Measurements from ENCODE around the gene PHACTR3. TPM values are rescaled to one million over a fixed set of nuclear protein-coding genes. Genes with fewer than 3 reads are reported as not detected.

Gene PHACTR3
- polyA plus RNA-seq, 1 donor, result 8.3 TPM

DNA sequence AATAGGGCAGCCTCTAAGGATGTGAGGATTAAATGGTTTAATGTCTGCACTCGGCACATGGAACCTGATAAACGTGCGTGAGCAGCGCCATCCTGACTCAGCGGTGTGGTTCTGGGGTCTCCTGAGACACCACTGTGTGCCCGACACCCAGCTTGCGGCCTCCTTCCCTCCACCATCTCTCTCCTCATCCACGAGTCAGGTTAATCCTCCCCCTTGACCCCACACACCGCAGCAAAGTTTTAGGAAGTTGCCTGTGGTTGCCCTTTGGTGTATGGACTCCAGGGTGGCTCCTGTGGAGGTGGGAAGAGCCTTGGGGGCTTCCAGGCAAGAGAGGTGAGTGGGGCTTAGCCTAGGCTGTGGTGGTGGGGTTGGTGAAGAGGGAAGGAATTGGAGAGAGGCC is 68.2 kb downstream of the PHACTR3 start:
- H3K9me3 ChIP-seq (ENCODE audit: control insufficient read depth, low read depth, low read length), result no peaks in the 10 kb centered on the region

DNA sequence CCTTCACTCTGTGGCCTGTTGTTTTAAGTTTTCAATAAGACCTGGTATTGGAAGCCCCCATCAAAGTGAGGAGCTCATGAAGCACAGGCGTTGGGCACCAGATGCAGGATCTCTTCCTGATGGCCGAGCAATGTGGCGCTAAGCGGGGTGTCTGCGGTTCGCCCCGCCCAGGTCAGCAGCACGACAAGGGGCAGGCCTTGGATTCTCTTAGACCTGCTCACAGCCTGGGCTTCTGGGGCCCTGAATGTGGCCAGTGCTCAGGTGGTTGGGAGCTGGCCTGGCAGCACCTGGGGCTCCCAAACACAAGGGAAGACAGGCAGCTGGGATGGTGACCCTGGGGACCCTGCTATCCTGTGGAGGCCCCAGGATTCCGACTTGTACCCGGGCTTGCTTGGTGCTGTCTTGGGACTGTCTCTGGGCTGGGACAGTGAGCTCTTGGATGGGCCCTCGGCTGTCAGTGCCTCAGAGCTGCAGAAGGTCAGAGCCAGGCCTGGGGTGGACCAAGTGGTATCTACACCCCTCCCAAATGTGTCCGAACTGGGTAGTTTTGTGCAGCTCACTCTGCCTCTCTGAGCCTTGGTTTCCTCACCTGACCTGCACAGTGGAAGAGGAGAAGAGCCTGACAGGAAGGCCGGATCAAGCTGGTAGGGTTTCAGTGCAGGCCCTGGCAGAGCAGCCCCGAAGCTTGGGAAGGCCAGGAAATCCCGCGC is 69.1 kb downstream of the PHACTR3 start:
- DNase-seq, result no peak
- Histone ChIP-seq H3K9me3 (ENCODE audit: control insufficient read depth, low read depth, low read length) (no peaks in the 10 kb centered on the region), H3K4me3 (ENCODE audit: low read length) (no peak overlapping the region), H3K4me1 (ENCODE audit: control insufficient read depth, insufficient read depth, low read length) (no peaks in the 10 kb centered on the region), H3K27me3 (ENCODE audit: control insufficient read depth, insufficient read depth, low read length) (no peaks in the 10 kb centered on the region), H3K36me3 (ENCODE audit: control insufficient read depth, insufficient read depth, low read length) (no peaks in the 10 kb centered on the region), H3K27ac (ENCODE audit: low read length) (no peak overlapping the region)
- no CpG with 5 or more reads among the region's 16 CpGs for WGBS (ENCODE audit: insufficient coverage, low lambda C conversion rate)

More for the DNA sequence above, 68.2 kb downstream of the PHACTR3 start:
- no peaks in the 10 kb centered on the region for H3K4me1 ChIP-seq (ENCODE audit: control insufficient read depth, insufficient read depth, low read length)
- WGBS (ENCODE audit: insufficient coverage, low lambda C conversion rate), result no CpG with 5 or more reads among the region's 9 CpGs
- no peaks in the 10 kb centered on the region for H3K36me3 ChIP-seq (ENCODE audit: control insufficient read depth, insufficient read depth, low read length)
- no peak overlapping the region for H3K27ac ChIP-seq (ENCODE audit: low read length)
- H3K27me3 ChIP-seq (ENCODE audit: control insufficient read depth, insufficient read depth, low read length), result no peaks in the 10 kb centered on the region
- H3K4me3 ChIP-seq (ENCODE audit: low read length), result no peak overlapping the region
- DNase-seq, result no peak

DNA sequence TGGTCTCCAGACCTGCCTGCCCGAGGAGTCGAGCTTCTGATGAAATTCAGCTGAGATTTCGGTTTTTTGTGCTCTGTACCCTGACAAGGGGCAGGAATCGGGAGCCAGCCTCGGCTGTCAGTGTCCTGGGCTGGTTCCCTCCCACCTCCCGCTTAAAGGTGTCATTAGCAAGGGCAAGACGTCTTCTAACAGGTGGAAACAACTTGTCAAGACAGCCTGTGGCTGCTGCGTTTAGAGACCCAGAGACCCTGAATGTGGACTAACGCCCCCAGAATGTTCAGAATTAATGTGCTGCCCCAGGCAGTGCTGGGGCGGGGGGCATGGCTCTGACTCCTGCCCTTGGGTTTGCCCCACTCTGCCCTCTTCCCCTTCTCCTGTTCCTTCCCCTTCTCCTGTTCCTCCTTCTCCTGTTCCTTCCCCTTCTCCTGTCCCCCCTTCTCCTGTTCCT is 69.7 kb downstream of the PHACTR3 start:
- no peak for DNase-seq
- no peaks in the 10 kb centered on the region for H3K27me3 ChIP-seq (ENCODE audit: control insufficient read depth, insufficient read depth, low read length)
- WGBS (ENCODE audit: insufficient coverage, low lambda C conversion rate), result 67% methylated on average over 1 of the region's 10 CpGs

DNA sequence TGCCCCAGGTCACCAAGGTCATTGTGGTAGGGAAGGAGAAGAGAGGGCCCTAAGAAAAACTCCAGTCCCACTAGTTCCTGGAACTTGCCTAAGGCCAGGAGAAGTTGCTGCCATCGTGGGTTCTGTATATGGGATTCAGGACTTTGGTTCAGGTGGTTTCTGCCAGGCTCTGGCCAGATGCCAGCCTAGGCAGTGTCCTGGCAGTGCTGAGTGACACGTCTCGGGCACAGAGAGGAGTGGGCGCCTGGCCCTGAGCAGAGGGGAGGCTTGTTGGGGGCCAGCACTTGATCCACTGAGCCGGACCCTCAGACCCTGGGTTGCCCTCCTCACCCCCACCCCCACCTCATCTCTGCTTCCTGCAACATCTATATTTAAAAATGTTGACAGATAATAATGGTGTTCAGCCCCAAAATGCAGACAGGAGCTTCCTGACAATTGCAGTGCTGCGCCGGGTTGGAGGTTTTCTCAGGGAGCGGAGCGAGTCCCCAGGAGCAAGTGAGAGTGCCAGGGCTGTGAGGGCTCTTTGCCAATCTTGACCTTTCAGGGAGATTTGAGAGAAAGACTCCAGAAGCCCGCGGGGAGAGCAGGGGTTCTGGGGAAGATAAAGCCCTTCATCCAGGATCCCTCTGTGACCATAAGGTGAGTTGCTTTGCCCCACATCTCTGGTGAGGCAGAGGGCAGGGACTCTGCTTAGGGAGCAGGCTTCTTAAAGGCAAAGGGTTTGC is 71.9 kb downstream of the PHACTR3 start:
- no peaks in the 10 kb centered on the region for H3K27me3 ChIP-seq (ENCODE audit: control insufficient read depth, insufficient read depth, low read length)
- H3K4me1 ChIP-seq (ENCODE audit: control insufficient read depth, insufficient read depth, low read length), result no peaks in the 10 kb centered on the region
- H3K27ac ChIP-seq (ENCODE audit: low read length), result no peak overlapping the region
- H3K4me3 ChIP-seq (ENCODE audit: low read length), result no peak overlapping the region
- WGBS (ENCODE audit: insufficient coverage, low lambda C conversion rate), result no CpG with 5 or more reads among the region's 11 CpGs
- DNase-seq, result no peak
- H3K9me3 ChIP-seq (ENCODE audit: control insufficient read depth, low read depth, low read length), result no peaks in the 10 kb centered on the region
- H3K36me3 ChIP-seq (ENCODE audit: control insufficient read depth, insufficient read depth, low read length), result no peaks in the 10 kb centered on the region

More for the DNA sequence above, 69.7 kb downstream of the PHACTR3 start:
- Histone ChIP-seq H3K4me1 (ENCODE audit: control insufficient read depth, insufficient read depth, low read length) (no peaks in the 10 kb centered on the region), H3K9me3 (ENCODE audit: control insufficient read depth, low read depth, low read length) (no peaks in the 10 kb centered on the region), H3K27ac (ENCODE audit: low read length) (no peak overlapping the region), H3K36me3 (ENCODE audit: control insufficient read depth, insufficient read depth, low read length) (no peaks in the 10 kb centered on the region), H3K4me3 (ENCODE audit: low read length) (no peak overlapping the region)

DNA sequence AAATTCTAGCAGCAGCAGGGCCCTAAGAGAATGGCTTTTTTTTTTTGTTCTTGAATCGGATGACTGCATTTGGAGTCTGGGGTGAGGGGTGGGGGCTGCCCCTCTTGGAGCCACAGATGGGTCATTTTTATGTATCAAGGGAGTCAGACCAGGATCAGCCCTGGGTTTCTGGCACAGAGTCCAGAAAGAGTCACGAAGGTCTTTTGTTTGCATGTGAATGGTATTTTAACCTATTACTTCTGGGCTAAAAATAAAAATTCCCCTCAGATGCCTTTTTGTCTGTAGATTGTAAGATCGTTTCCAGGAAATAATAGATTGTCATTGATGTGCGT is 72.5 kb downstream of the PHACTR3 start:
- H3K4me3 ChIP-seq (ENCODE audit: low read length), result no peak overlapping the region

DNA sequence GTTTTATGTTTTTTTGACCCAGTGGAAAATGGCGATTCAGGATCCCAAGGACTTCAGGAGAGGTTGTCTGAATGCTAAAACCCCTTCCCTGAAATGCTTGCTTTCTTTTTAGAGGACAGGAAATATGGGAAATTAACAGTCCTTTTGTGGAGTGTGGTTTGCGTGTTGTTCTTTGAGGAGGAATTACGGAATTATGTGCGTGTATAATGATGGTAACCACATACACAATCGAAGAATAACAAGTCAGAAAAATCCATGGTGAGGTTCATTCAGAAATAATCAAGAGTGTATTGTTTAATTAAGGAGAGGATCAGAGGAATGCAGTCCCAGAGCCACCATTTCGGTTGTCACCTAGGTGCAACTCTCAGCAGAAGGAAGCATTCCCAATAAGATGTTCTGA is 73.2 kb downstream of the PHACTR3 start:
- no CpG with 5 or more reads among the region's 6 CpGs for WGBS (ENCODE audit: insufficient coverage, low lambda C conversion rate)
- H3K9me3 ChIP-seq (ENCODE audit: control insufficient read depth, low read depth, low read length), result no peaks in the 10 kb centered on the region
- H3K4me3 ChIP-seq (ENCODE audit: low read length), result no peak overlapping the region
- no peaks in the 10 kb centered on the region for H3K27me3 ChIP-seq (ENCODE audit: control insufficient read depth, insufficient read depth, low read length)
- no peaks in the 10 kb centered on the region for H3K4me1 ChIP-seq (ENCODE audit: control insufficient read depth, insufficient read depth, low read length)
- no peak for DNase-seq
- no peak overlapping the region for H3K27ac ChIP-seq (ENCODE audit: low read length)
- H3K36me3 ChIP-seq (ENCODE audit: control insufficient read depth, insufficient read depth, low read length), result no peaks in the 10 kb centered on the region

More for the DNA sequence above, 72.5 kb downstream of the PHACTR3 start:
- no peak overlapping the region for H3K27ac ChIP-seq (ENCODE audit: low read length)
- no CpG with 5 or more reads among the region's 4 CpGs for WGBS (ENCODE audit: insufficient coverage, low lambda C conversion rate)
- no peaks in the 10 kb centered on the region for H3K9me3 ChIP-seq (ENCODE audit: control insufficient read depth, low read depth, low read length)
- H3K4me1 ChIP-seq (ENCODE audit: control insufficient read depth, insufficient read depth, low read length), result no peaks in the 10 kb centered on the region
- DNase-seq, result no peak
- no peaks in the 10 kb centered on the region for H3K27me3 ChIP-seq (ENCODE audit: control insufficient read depth, insufficient read depth, low read length)
- H3K36me3 ChIP-seq (ENCODE audit: control insufficient read depth, insufficient read depth, low read length), result no peaks in the 10 kb centered on the region

DNA sequence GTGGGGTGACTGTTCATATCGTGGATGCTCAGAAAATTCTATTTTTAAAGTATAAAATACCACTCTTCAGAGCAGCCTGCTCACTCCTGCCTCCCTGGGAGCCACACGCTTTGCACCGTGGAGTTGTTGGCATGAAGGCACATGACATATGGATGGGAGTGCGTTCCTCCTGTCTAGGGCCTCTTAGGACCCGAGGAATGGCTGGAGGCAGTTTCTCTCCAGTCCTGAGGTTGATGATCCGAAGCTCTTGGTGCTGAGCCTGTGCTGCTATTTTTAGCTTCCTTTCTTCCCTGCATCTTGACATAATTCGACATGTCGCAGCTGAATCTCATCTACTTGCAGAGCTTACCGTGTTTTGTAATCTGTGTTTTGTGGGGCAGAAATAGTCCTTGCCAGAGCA is 73.9 kb downstream of the PHACTR3 start:
- Histone ChIP-seq H3K4me3 (ENCODE audit: low read length) (no peak overlapping the region), H3K27me3 (ENCODE audit: control insufficient read depth, insufficient read depth, low read length) (no peaks in the 10 kb centered on the region), H3K9me3 (ENCODE audit: control insufficient read depth, low read depth, low read length) (no peaks in the 10 kb centered on the region), H3K27ac (ENCODE audit: low read length) (no peak overlapping the region), H3K36me3 (ENCODE audit: control insufficient read depth, insufficient read depth, low read length) (no peaks in the 10 kb centered on the region), H3K4me1 (ENCODE audit: control insufficient read depth, insufficient read depth, low read length) (no peaks in the 10 kb centered on the region)
- WGBS (ENCODE audit: insufficient coverage, low lambda C conversion rate), result no CpG with 5 or more reads among the region's 9 CpGs
- DNase-seq, result no peak

DNA sequence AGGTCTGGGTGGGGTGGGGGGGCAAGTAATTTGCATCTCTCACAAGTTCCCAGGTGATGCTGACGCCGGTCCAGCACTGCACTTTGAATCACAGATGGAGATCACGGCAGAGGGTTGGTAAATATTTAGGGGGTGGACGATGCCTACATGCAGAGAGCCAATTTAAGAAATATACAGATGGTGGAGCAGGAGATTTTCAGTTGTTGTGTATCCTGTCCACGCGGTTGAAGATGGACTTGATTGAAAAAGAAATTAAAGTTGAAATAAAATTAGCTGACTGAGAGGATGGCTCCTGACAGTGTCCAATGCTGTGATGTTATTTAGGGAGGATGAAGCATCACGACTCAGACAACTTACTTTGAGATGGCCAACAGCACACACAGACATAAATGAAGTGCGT is 74.6 kb downstream of the PHACTR3 start:
- H3K27me3 ChIP-seq (ENCODE audit: control insufficient read depth, insufficient read depth, low read length), result no peaks in the 10 kb centered on the region

DNA sequence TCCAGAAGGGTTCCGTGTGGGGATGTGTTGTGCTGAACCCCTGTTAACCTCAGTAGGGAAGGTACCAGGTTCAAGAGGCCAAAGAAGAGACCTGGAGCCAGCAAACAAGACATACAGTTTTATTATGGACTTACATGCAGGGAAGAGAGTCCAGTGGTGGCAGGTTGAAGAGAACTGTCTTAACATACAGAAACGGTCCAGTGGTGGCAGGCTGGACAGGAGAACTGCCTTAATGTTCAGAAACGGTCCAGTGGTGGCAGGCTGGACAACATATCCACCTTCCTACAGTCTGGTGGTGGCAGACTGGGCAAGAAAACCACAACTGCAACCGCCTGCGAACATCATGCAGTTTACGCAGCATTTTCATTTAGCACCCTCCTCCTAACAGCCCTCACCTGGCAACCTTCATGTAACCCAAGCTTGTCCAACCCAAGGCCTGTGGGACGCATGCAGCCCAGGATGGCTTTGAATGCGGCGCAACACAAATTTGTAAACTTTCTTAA is 75.9 kb downstream of the PHACTR3 start:
- H3K4me3 ChIP-seq (ENCODE audit: low read length), result no peak overlapping the region
- H3K36me3 ChIP-seq (ENCODE audit: control insufficient read depth, insufficient read depth, low read length), result no peaks in the 10 kb centered on the region
- no peak for DNase-seq
- no peak overlapping the region for H3K27ac ChIP-seq (ENCODE audit: low read length)
- H3K27me3 ChIP-seq (ENCODE audit: control insufficient read depth, insufficient read depth, low read length), result no peaks in the 10 kb centered on the region
- H3K9me3 ChIP-seq (ENCODE audit: control insufficient read depth, low read depth, low read length), result no peaks in the 10 kb centered on the region
- no peaks in the 10 kb centered on the region for H3K4me1 ChIP-seq (ENCODE audit: control insufficient read depth, insufficient read depth, low read length)
- WGBS (ENCODE audit: insufficient coverage, low lambda C conversion rate), result no CpG with 5 or more reads among the region's 9 CpGs

More for the DNA sequence above, 74.6 kb downstream of the PHACTR3 start:
- WGBS (ENCODE audit: insufficient coverage, low lambda C conversion rate), result 94% methylated on average over 2 of the region's 8 CpGs
- no peaks in the 10 kb centered on the region for H3K36me3 ChIP-seq (ENCODE audit: control insufficient read depth, insufficient read depth, low read length)
- no peaks in the 10 kb centered on the region for H3K4me1 ChIP-seq (ENCODE audit: control insufficient read depth, insufficient read depth, low read length)
- H3K4me3 ChIP-seq (ENCODE audit: low read length), result no peak overlapping the region
- H3K9me3 ChIP-seq (ENCODE audit: control insufficient read depth, low read depth, low read length), result no peaks in the 10 kb centered on the region
- no peak overlapping the region for H3K27ac ChIP-seq (ENCODE audit: low read length)
- DNase-seq, result no peak

DNA sequence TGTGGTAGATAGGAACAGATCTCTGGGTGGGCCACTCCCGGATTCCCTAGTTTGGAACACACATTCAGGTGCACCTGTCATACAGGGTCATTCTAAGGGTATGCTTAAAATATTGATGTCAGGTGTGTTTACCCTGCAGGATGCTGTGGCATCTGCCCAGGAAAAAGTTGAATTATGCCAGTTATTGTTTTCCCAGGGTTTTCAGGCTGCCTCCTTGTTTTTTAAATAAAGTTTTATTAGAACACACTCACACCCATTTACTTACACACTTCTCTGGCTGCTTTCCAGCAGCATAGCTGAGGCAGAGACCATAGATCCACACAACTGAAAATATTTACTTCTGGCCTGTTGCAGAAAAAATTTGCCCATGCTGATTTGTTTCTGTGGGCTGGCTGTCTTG is 76.5 kb downstream of the PHACTR3 start:
- Histone ChIP-seq H3K9me3 (ENCODE audit: control insufficient read depth, low read depth, low read length) (no peaks in the 10 kb centered on the region), H3K36me3 (ENCODE audit: control insufficient read depth, insufficient read depth, low read length) (no peaks in the 10 kb centered on the region), H3K4me1 (ENCODE audit: control insufficient read depth, insufficient read depth, low read length) (no peaks in the 10 kb centered on the region), H3K27ac (ENCODE audit: low read length) (no peak overlapping the region), H3K27me3 (ENCODE audit: control insufficient read depth, insufficient read depth, low read length) (no peaks in the 10 kb centered on the region), H3K4me3 (ENCODE audit: low read length) (no peak overlapping the region)
- no peak for DNase-seq
- no CpG with 5 or more reads among the region's 1 CpG for WGBS (ENCODE audit: insufficient coverage, low lambda C conversion rate)
